Tibial artery (tissue), 4 donors: Measurements from ENCODE around the gene FXYD6.

Experiments
- DNase-seq, 2 donors: peaks; one replicate each; pipeline ENCODE4 v3.0.0-alpha.2; 2019
- H3K27ac ChIP-seq, 2 donors: fragments of 200-600 bp; sonication (generic) in 1 of 2; 1 replicate in 1 of 2; 2 replicates in 1 of 2; pipeline ENCODE4 v1.5.1; 2018 to 2019; ENCODE audit warnings: mild to moderate bottlenecking in 1 of 2
- H3K27me3 ChIP-seq, 2 donors: fragments of 200-600 bp; sonication (generic) in 1 of 2; one replicate each; pipeline versions ENCODE4 v1.5.1 to v1.6.0; 2016 to 2019
- H3K36me3 ChIP-seq, 3 donors: fragments of 200-600 bp; sonication (generic) in 2 of 3; one replicate each; pipeline ENCODE4 v1.5.1; 2016 to 2019; ENCODE audit warnings: mild to moderate bottlenecking in 2 of 3
- H3K4me1 ChIP-seq, 4 donors: fragments of 200-600 bp; sonication (generic) in 2 of 4; 1 replicate in 3 of 4; 2 replicates in 1 of 4; pipeline ENCODE4 v1.5.1; 2016 to 2019
- H3K4me3 ChIP-seq, 2 donors: fragments of 200-600 bp; sonication (generic) in 1 of 2; 1 replicate in 1 of 2; 2 replicates in 1 of 2; pipeline ENCODE4 v1.5.1; 2018 to 2019; ENCODE audit warnings: mild to moderate bottlenecking in 2 of 2
- H3K9me3 ChIP-seq, 3 donors: fragments of 200-600 bp; sonication (generic) in 1 of 3; one replicate each; pipeline ENCODE4 v1.5.1; 2016 to 2019
- CTCF ChIP-seq, 2 experiments: fragments of 200-600 bp in 1 of 2; fragments of 450-650 bp in 1 of 2; IDR thresholded peaks; one replicate each; pipeline ENCODE4 v1.5.1; 2017 to 2019; ENCODE audit warnings: antibody characterized with exemption in 2 of 2, mild to moderate bottlenecking in 1 of 2, moderate library complexity in 1 of 2
- intact Hi-C: fragments of 100-400 bp; cut with DNase I; formaldehyde crosslinking; loops from one replicate; pipeline ENCODE4 v1.15.0; 2023; ENCODE audit warnings: low total_unique reads

Gene FXYD6

GRCh38 chr11:117861151-117862018, 15.1 kb downstream of the FXYD6 start:
- H3K36me3 ChIP-seq = no peaks in the 10 kb centered on the region
- DNase-seq = no peak
- H3K27ac ChIP-seq = no peak overlapping the region
- no peak overlapping the region for H3K4me3 ChIP-seq
- H3K4me1 ChIP-seq = peaks cover 0 to 3% (median 0%) of the 10 kb centered on the region in 4 donors
- no peaks in the 10 kb centered on the region for H3K27me3 ChIP-seq
- TF ChIP-seq CTCF (IDR thresholded peaks at IDR 0.05) = no peak
- no peaks in the 10 kb centered on the region for H3K9me3 ChIP-seq
- intact Hi-C loops = no loop called here

GRCh38 chr11:117860139-117860538, 16.3 kb downstream of the FXYD6 start:
- no peak for TF ChIP-seq CTCF (IDR thresholded peaks at IDR 0.05)
- no peak for DNase-seq
- no peak overlapping the region for H3K27ac ChIP-seq

GRCh38 chr11:117859488-117860112, 16.9 kb downstream of the FXYD6 start:
- no peak for DNase-seq
- no peak overlapping the region for H3K27ac ChIP-seq
- H3K9me3 ChIP-seq = no peaks in the 10 kb centered on the region
- intact Hi-C loops = no loop called here
- H3K4me1 ChIP-seq = peaks cover 0 to 3% (median 0%) of the 10 kb centered on the region in 4 donors
- no peak for TF ChIP-seq CTCF (IDR thresholded peaks at IDR 0.05)
- H3K36me3 ChIP-seq = no peaks in the 10 kb centered on the region
- H3K4me3 ChIP-seq = no peak overlapping the region
- H3K27me3 ChIP-seq = no peaks in the 10 kb centered on the region

More at GRCh38 chr11:117860139-117860538, 16.3 kb downstream of the FXYD6 start:
- intact Hi-C loops = no loop called here
- no peaks in the 10 kb centered on the region for H3K9me3 ChIP-seq
- peaks cover 0 to 3% (median 0%) of the 10 kb centered on the region in 4 donors for H3K4me1 ChIP-seq
- H3K27me3 ChIP-seq = no peaks in the 10 kb centered on the region
- no peak overlapping the region for H3K4me3 ChIP-seq
- H3K36me3 ChIP-seq = no peaks in the 10 kb centered on the region

- H3K4me3 ChIP-seq = no peak overlapping the region
- intact Hi-C loops = no loop called here
- H3K4me1 ChIP-seq = peaks cover 0 to 3% (median 0%) of the 10 kb centered on the region in 4 donors
- no peak for DNase-seq
- no peak overlapping the region for H3K27ac ChIP-seq
- H3K9me3 ChIP-seq = no peaks in the 10 kb centered on the region
- no peaks in the 10 kb centered on the region for H3K36me3 ChIP-seq
- TF ChIP-seq CTCF (IDR thresholded peaks at IDR 0.05) = no peak
- no peaks in the 10 kb centered on the region for H3K27me3 ChIP-seq
Observed at GRCh38 chr11:117859061-117859460, 17.4 kb downstream of the FXYD6 start.

- H3K4me1 ChIP-seq = peaks cover 0 to 3% (median 0%) of the 10 kb centered on the region in 4 donors
- H3K9me3 ChIP-seq = no peaks in the 10 kb centered on the region
- intact Hi-C loops = no loop called here
- no peaks in the 10 kb centered on the region for H3K27me3 ChIP-seq
- DNase-seq = peak in 1 of 2 donors; percentile 53
- TF ChIP-seq CTCF (IDR thresholded peaks at IDR 0.05) = no peak
- H3K4me3 ChIP-seq = no peak overlapping the region
- no peak overlapping the region for H3K27ac ChIP-seq
- H3K36me3 ChIP-seq = no peaks in the 10 kb centered on the region
Observed at GRCh38 chr11:117857734-117858414, 18.6 kb downstream of the FXYD6 start.
